Calu3 (cell line): ENCODE measurements around the gene OR11L1. TPM values are rescaled to one million over a fixed set of nuclear protein-coding genes. Genes with fewer than 3 reads are reported as not detected.

Experiments
- BruUV-seq: library from RNA; stranded (reverse); fragments of 400-500 nt; replicated peaks from 2 replicates; lab custom pipeline; 2021; lab: Mats Ljungman, UMichigan
- CTCF ChIA-PET: fragments of 300-600 bp; sonication (Branson Sonifier 250); formaldehyde crosslinking; loops from one replicate; lab custom pipeline; 2022; ENCODE audit warnings: antibody characterized with exemption; lab: Charles Lee
- DNase-seq: peaks from one replicate; pipeline ENCODE4 v3.0.0; 2022
- H3K27ac Mint-ChIP-seq: one replicate; pipeline ENCODE4 v1.8.0; 2022; ENCODE audit warnings: mixed read lengths; ENCODE audit not compliant: unreplicated experiment
- H3K27me3 Mint-ChIP-seq: one replicate; pipeline ENCODE4 v1.8.0; 2022; ENCODE audit warnings: mixed read lengths; ENCODE audit not compliant: unreplicated experiment
- H3K36me3 Mint-ChIP-seq: one replicate; pipeline ENCODE4 v1.8.0; 2022; ENCODE audit warnings: mild to moderate bottlenecking, moderate library complexity, mixed read lengths; ENCODE audit not compliant: insufficient read depth, unreplicated experiment
- H3K4me1 Mint-ChIP-seq: one replicate; pipeline ENCODE4 v1.8.0; 2022; ENCODE audit warnings: mild to moderate bottlenecking, low read depth, mixed read lengths; ENCODE audit not compliant: unreplicated experiment
- H3K4me3 Mint-ChIP-seq: one replicate; pipeline ENCODE4 v1.8.0; 2022; ENCODE audit warnings: mild to moderate bottlenecking, low read depth, moderate library complexity, mixed read lengths; ENCODE audit not compliant: unreplicated experiment
- H3K9me3 Mint-ChIP-seq: one replicate; pipeline ENCODE4 v1.8.0; 2022; ENCODE audit warnings: low read depth, mixed read lengths; ENCODE audit not compliant: unreplicated experiment
- intact Hi-C: fragments of 100-400 bp; cut with micrococcal nuclease; formaldehyde crosslinking; loops from one replicate; pipeline ENCODE4 v1.10.0; 2022; ENCODE audit not compliant: unreplicated experiment
- total RNA-seq: library from RNA; stranded (reverse); gene quantifications from 2 replicates; pipeline ENCODE4 v1.2.3, GENCODE V29; 2022
- TF ChIP-seq, protein P1 (sequence below): fragments of 200-600 bp; IDR thresholded peaks from one replicate; pipeline ENCODE4 v1.8.0; 2022; ENCODE audit warnings: antibody characterized with exemption; ENCODE audit not compliant: unreplicated experiment

Gene OR11L1
- total RNA-seq, 1 experiment from 2014 or later: not detected

DNA sequence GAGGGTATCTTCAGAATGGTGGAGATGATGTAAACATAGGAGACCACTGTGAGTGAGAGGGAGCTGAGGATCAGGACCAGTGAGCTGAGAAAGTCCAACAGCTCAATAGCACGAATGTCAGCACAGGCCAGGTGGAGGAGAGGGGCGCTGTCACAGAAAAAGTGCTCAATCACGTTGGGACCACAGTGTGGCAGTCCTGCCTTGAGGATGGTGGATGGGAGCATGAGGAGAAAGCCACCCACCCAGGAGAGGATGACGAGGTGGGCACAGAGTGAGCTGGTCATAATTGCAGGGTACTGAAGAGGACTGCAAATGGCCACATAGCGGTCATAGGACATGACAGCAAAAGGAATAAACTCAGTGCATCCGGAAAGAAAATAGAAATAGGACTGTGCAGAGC, 8.1 kb downstream of the OR11L1 start:
- Mint-ChIP-seq H3K4me1 (no peaks in the 10 kb centered on the region), H3K27ac (no peak overlapping the region), H3K27me3 (no peaks in the 10 kb centered on the region), H3K9me3 (peaks cover 21% of the 10 kb centered on the region), H3K4me3 (no peak overlapping the region), H3K36me3 (no peaks in the 10 kb centered on the region)
- TF ChIP-seq, protein P1, sequence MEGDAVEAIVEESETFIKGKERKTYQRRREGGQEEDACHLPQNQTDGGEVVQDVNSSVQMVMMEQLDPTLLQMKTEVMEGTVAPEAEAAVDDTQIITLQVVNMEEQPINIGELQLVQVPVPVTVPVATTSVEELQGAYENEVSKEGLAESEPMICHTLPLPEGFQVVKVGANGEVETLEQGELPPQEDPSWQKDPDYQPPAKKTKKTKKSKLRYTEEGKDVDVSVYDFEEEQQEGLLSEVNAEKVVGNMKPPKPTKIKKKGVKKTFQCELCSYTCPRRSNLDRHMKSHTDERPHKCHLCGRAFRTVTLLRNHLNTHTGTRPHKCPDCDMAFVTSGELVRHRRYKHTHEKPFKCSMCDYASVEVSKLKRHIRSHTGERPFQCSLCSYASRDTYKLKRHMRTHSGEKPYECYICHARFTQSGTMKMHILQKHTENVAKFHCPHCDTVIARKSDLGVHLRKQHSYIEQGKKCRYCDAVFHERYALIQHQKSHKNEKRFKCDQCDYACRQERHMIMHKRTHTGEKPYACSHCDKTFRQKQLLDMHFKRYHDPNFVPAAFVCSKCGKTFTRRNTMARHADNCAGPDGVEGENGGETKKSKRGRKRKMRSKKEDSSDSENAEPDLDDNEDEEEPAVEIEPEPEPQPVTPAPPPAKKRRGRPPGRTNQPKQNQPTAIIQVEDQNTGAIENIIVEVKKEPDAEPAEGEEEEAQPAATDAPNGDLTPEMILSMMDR: no peak
- CTCF ChIA-PET: no interaction called here
- no TSS peak for BruUV-seq
- intact Hi-C loops: no loop called here
- DNase-seq: no peak

DNA sequence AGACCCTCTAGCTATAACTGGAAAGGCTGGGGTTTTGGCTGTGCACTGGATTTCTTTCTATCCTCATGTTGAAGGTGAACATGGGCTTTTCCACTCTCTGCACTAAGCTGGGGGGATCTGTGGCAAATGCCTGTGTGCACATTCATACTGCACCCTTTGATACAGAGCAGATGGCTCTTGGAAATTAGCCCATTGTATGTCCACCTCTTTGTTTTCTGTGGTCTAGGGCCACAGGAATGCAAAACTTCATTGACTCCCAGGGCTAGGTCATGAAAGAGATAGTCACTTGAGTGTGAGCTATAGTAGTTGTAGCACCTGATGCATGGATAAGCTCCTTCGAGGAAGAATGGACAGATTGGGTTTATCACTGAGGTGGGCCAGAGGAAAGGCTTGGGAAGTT, 12.0 kb downstream of the OR11L1 start:
- H3K9me3 Mint-ChIP-seq: peaks cover 19% of the 10 kb centered on the region
- TF ChIP-seq, protein P1: no peak
- no peaks in the 10 kb centered on the region for H3K27me3 Mint-ChIP-seq
- BruUV-seq: no TSS peak
- CTCF ChIA-PET: no interaction called here
- intact Hi-C loops: no loop called here
- no peak overlapping the region for H3K4me3 Mint-ChIP-seq
- no peak for DNase-seq
- no peaks in the 10 kb centered on the region for H3K4me1 Mint-ChIP-seq
- no peak overlapping the region for H3K27ac Mint-ChIP-seq
- H3K36me3 Mint-ChIP-seq: no peaks in the 10 kb centered on the region

DNA sequence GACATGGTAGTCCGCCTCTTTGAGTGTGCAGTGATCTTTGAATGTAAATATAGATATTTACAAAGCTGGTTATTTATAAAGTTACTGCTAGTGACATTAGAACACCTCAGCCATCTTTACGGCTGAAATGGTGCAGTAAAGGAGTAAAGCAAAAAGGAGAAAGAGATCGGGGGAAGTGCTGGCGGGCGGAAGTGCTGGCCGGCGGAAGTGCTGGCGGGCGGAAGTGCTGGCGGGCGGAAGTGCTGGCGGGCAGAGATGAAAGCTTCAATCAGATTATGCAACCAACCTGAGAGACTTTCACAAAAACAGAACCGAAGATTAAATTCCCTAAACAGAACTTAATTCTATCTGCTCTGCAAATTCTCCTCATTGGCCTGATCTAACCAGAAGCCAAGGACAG, 16.3 kb downstream of the OR11L1 start:
- Mint-ChIP-seq H3K36me3 (no peaks in the 10 kb centered on the region), H3K27ac (no peak overlapping the region), H3K4me3 (no peak overlapping the region), H3K27me3 (no peaks in the 10 kb centered on the region), H3K9me3 (peaks cover 9% of the 10 kb centered on the region), H3K4me1 (no peaks in the 10 kb centered on the region)
- intact Hi-C loops: no loop called here
- no peak for DNase-seq
- TF ChIP-seq, protein P1: no peak
- BruUV-seq: no TSS peak
- CTCF ChIA-PET: no interaction called here

DNA sequence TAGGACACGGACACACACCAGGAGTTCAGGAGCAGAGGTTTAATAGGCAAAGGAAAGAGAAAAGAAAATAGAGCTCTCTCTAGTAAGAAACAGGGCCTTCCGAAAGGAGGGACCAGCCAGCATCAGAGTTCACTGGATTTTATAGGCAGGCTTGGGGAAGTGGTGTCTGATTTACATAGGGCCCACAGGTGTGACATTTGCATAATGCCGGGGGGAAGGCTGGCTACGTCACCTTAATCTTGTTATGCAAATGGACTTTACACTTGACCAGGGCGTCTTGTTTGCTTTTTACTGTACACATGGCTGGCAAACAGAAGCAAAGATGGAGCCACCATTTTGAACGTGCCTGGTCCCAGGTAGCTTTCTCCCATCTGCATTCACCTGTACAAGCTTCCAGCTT, 17.7 kb downstream of the OR11L1 start, which contains the start of gene OR14A16:
TSS of gene OR14A16 (minus strand) at position 97 of the 400 bp plus-strand sequence. CDS start 8,390 bp downstream, outside the sequence.
- no TSS peak for BruUV-seq
- Mint-ChIP-seq H3K4me1 (no peaks in the 10 kb centered on the region), H3K4me3 (no peak within 1 kb of the TSS), H3K27ac (no peak within 1 kb of the TSS), H3K9me3 (peaks cover 15% of the 10 kb centered on the region), H3K36me3 (no peaks in the 10 kb centered on the region), H3K27me3 (no peaks in the 10 kb centered on the region)
- DNase-seq: no peak
- intact Hi-C loops: no loop called here
- CTCF ChIA-PET: no interaction called here
- TF ChIP-seq, protein P1: no peak
